ENCODE data around the gene NEAT1. TPM values are rescaled to one million over a fixed set of nuclear protein-coding genes. Genes with fewer than 3 reads are reported as not detected.

NEAT1 gene
- total and polyA plus RNA-seq, 9 of the 15 experiments (the other 6 are each of a cell fraction or from before 2014, with no cell fraction given), result 20.1 to 389 (median 62.8) TPM

- peak; percentile 95; the same call in 1 of the 2 replicates for TF ChIP-seq NFRKB (IDR thresholded peaks at IDR 0.05; ENCODE audit: low read depth)
Measured at GRCh38 chr11:65419460-65419771, 3.2 kb upstream of the NEAT1 start (continued).

GRCh38 chr11:65419772-65420481 is 2.7 kb upstream of the NEAT1 start:
- in situ Hi-C loops (cut with MboI) (loop anchor here (5.0 kb wide), 1 partner anchor 92 kb away; no protein-coding TSS in a partner anchor), intact Hi-C loops (cut with micrococcal nuclease) (no loop called here)
- CTCF ChIA-PET (ENCODE audit: low intra/inter-chr PET ratio), result no interaction called here
- ATAC-seq, result peak; percentile 8
- POLR2A ChIA-PET, result interaction anchor here (0.6 to 17.3 kb wide), 22 partner anchors 9 to 542 kb away, joined by 3 to 1349 read pairs (median 4); partner anchors contain the start of genes FRMD8, MALAT1 and SLC25A45
- DNase-seq (ENCODE audit: extremely low read depth in 1 of 4, low spot score in 3 of 4), result peak; percentile 55 to 90 (median 64)
- Histone ChIP-seq H3K79me2 (ENCODE audit: control insufficient read depth, insufficient read depth, low read length) (peaks cover 83% of the 10 kb centered on the region), H3K4me1 (replicated peaks in 1 of 2; ENCODE audit: control insufficient read depth in 2 of 2, insufficient read depth in 2 of 2, low read length in 2 of 2) (peaks cover 51 to 75% of the 10 kb centered on the region in 2 experiments), H3K27me3 (ENCODE audit: control insufficient read depth in 2 of 2, insufficient read depth in 2 of 2, low read length in 2 of 2) (no peaks in the 10 kb centered on the region), H3K9me1 (ENCODE audit: control insufficient read depth, insufficient read depth, low read length) (no peaks in the 10 kb centered on the region), H3K27ac (ENCODE audit: extremely low read depth, low read depth, low read length) (peak overlapping the region; percentile 98), H2AFZ (ENCODE audit: low read depth, low read length) (no peak overlapping the region), H3K4me2 (ENCODE audit: insufficient read depth, low read length) (peak overlapping the region; percentile 91), H3K4me3 (peak overlapping the region; percentile 43), H3K36me3 (ENCODE audit: control insufficient read depth, insufficient read depth, low read length) (peaks cover 22% of the 10 kb centered on the region), H3K9me3 (replicated peaks; ENCODE audit: control insufficient read depth, insufficient read depth, low read depth, low read length) (no peaks in the 10 kb centered on the region), H3K9ac (ENCODE audit: insufficient read depth in 1 of 2, low read depth in 2 of 2, low read length in 2 of 2) (peak overlapping the region; percentile 88 to 98), H4K20me1 (replicated peaks; ENCODE audit: control insufficient read depth, insufficient read depth, low read length) (peaks cover 22% of the 10 kb centered on the region)
- 1% methylated on average over 5 of the region's 6 CpGs for WGBS (ENCODE audit: insufficient coverage, low coverage, missing lambda C conversion rate)
- BruUV-seq (replicated peaks), result no TSS peak
- FAIRE-seq, result peak; percentile 74
- TF ChIP-seq MEF2D (tag; conservative IDR thresholded peaks at IDR 0.05; ENCODE audit: low read depth) (peak; percentile 80), NFRKB (IDR thresholded peaks at IDR 0.05; ENCODE audit: low read depth) (0 out of 2 replicates have a peak, but pooled peaks have one; percentile 60), ZBTB9 (CRISPR knock-in tag; IDR thresholded peaks at IDR 0.05) (0 out of 2 replicates have a peak, but pooled peaks have one; percentile 52), RBFOX2 (IDR thresholded peaks at IDR 0.05; ENCODE audit: low read depth, low read length) (peak; percentile 8; the same call in 1 of the 2 replicates), RAD21 (CRISPR knock-in tag; conservative IDR thresholded peaks at IDR 0.05 in 1 of 2, IDR thresholded peaks at IDR 0.05 in 1 of 2) (0 out of 4 replicates have a peak, but pooled peaks of 1 of the 2 experiments have one; percentile 8), NR3C1 (CRISPR knock-in tag; IDR thresholded peaks at IDR 0.05) (no peak), LEF1 (IDR thresholded peaks at IDR 0.05) (peak; percentile 24; the same call in 1 of the 2 replicates), RBM25 (IDR thresholded peaks at IDR 0.05; ENCODE audit: low read depth, low read length, severe bottlenecking) (no peak), DPF2 (IDR thresholded peaks at IDR 0.05) (peak; percentile 29; the same call in 1 of the 2 replicates), NONO (IDR thresholded peaks at IDR 0.05; ENCODE audit: low read depth in 2 of 2, low read length in 1 of 2) (no peak), MAFF (IDR thresholded peaks at IDR 0.05; ENCODE audit: low read length) (peak; percentile 70), SPI1 (IDR thresholded peaks at IDR 0.05; ENCODE audit: borderline replicate concordance, low read depth, low read length) (peak; percentile 1; the same call in 1 of the 2 replicates), SUPT5H (IDR thresholded peaks at IDR 0.05) (peak; percentile 81; the same call in 1 of the 2 replicates), HLTF (IDR thresholded peaks at IDR 0.05) (0 out of 2 replicates have a peak, but pooled peaks have one; percentile 64), MECOM (CRISPR knock-in tag; IDR thresholded peaks at IDR 0.05) (0 out of 2 replicates have a peak, but pooled peaks have one; percentile 29), NFIC (IDR thresholded peaks at IDR 0.05) (peak; percentile 46; the same call in 1 of the 2 replicates), ESRRB (CRISPR knock-in tag; IDR thresholded peaks at IDR 0.05; ENCODE audit: borderline replicate concordance) (no peak), MYNN (IDR thresholded peaks at IDR 0.05) (peak; percentile 78), MYNN (CRISPR knock-in tag; IDR thresholded peaks at IDR 0.05) (no peak), ZNF217 (CRISPR knock-in tag; IDR thresholded peaks at IDR 0.05) (no peak)

Measured in K562 (cell line).